Measurements from ENCODE around the gene WWP2. TPM values are rescaled to one million over a fixed set of nuclear protein-coding genes. Genes with fewer than 3 reads are reported as not detected.
"Not testable (repeated sequence)": the region's sequence is repeated elsewhere in the genome, so short reads cannot be mapped to it uniquely, and the experiment has no call there.

WWP2 gene
- total RNA-seq, 1 donor from 2014 or later: 26.8 TPM

DNA sequence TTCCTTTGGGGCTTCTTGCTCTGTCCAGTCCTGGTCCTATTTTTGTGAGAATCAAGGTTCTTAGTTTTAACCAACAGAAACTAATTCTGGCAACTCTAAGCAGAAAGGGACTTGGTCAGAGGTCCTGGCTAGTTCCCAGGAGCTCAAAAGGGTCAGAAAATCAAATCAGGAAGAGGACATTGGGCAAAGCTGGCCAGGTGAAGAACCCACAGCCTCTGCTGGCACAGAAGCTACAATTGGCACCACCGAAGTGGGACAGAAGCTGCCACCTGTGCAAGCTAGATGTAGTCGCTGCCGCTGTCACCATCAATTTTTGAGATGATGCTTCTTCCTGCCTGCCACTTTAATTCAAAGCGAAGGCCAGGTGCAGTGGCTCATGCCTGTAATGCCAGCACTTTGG, 207.5 kb downstream of the WWP2 start:
- H3K27me3 Mint-ChIP-seq (ENCODE audit: insufficient read depth, low read depth); H3K4me3 ChIP-seq; H3F3A ChIP-seq (ENCODE audit: low read depth); H3K27ac ChIP-seq; H3K79me2 ChIP-seq (ENCODE audit: low read depth); H3K4me3 Mint-ChIP-seq; H3K36me3 Mint-ChIP-seq; H2AFZ ChIP-seq (replicated peaks); H3K27ac Mint-ChIP-seq; H3K27me3 ChIP-seq; H3K9me3 ChIP-seq (ENCODE audit: low read depth); H4K20me1 ChIP-seq (ENCODE audit: low read depth); H3K4me2 ChIP-seq; H3K4me1 ChIP-seq; H3K9me3 Mint-ChIP-seq; H3K4me1 Mint-ChIP-seq; H3K9ac ChIP-seq; DNase-seq (ENCODE audit: low spot score); H3K36me3 ChIP-seq: not testable (repeated sequence)

- not testable (repeated sequence) for H3K4me3 ChIP-seq; H3K27me3 ChIP-seq; H3K4me2 ChIP-seq; H2AFZ ChIP-seq (replicated peaks); H3F3A ChIP-seq (ENCODE audit: low read depth); H3K79me2 ChIP-seq (ENCODE audit: low read depth); H3K4me3 Mint-ChIP-seq; H3K4me1 ChIP-seq; H4K20me1 ChIP-seq (ENCODE audit: low read depth); H3K9me3 Mint-ChIP-seq; H3K27me3 Mint-ChIP-seq (ENCODE audit: insufficient read depth, low read depth); H3K9me3 ChIP-seq (ENCODE audit: low read depth); DNase-seq (ENCODE audit: low spot score); H3K4me1 Mint-ChIP-seq; H3K9ac ChIP-seq; H3K36me3 Mint-ChIP-seq; H3K27ac Mint-ChIP-seq; H3K27ac ChIP-seq; H3K36me3 ChIP-seq
Measured at GRCh38 chr16:69972120-69972519, 210.0 kb downstream of the WWP2 start.

GRCh38 chr16:69972935-69973334, 210.8 kb downstream of the WWP2 start:
- not testable (repeated sequence) for H3K27me3 ChIP-seq; H3K4me1 ChIP-seq; DNase-seq (ENCODE audit: low spot score); H3K4me3 Mint-ChIP-seq; H2AFZ ChIP-seq (replicated peaks); H4K20me1 ChIP-seq (ENCODE audit: low read depth); H3K9ac ChIP-seq; H3K27me3 Mint-ChIP-seq (ENCODE audit: insufficient read depth, low read depth); H3K4me2 ChIP-seq; H3K79me2 ChIP-seq (ENCODE audit: low read depth); H3K4me1 Mint-ChIP-seq; H3K36me3 ChIP-seq; H3F3A ChIP-seq (ENCODE audit: low read depth); H3K4me3 ChIP-seq; H3K27ac Mint-ChIP-seq; H3K27ac ChIP-seq; H3K9me3 Mint-ChIP-seq; H3K36me3 Mint-ChIP-seq; H3K9me3 ChIP-seq (ENCODE audit: low read depth)

- not testable (repeated sequence) for H3K36me3 Mint-ChIP-seq; H3K27ac ChIP-seq; H3K79me2 ChIP-seq (ENCODE audit: low read depth); H2AFZ ChIP-seq (replicated peaks); H3K36me3 ChIP-seq; H3K4me1 ChIP-seq; H3K9me3 Mint-ChIP-seq; H3K27ac Mint-ChIP-seq; H4K20me1 ChIP-seq (ENCODE audit: low read depth); H3K27me3 Mint-ChIP-seq (ENCODE audit: insufficient read depth, low read depth); H3K27me3 ChIP-seq; H3K4me2 ChIP-seq; H3K9ac ChIP-seq; H3K4me3 ChIP-seq; DNase-seq (ENCODE audit: low spot score); H3K4me1 Mint-ChIP-seq; H3K4me3 Mint-ChIP-seq; H3F3A ChIP-seq (ENCODE audit: low read depth); H3K9me3 ChIP-seq (ENCODE audit: low read depth)
Measured at GRCh38 chr16:69985196-69985595, 223.1 kb downstream of the WWP2 start.

MicroRNAs within 50 kb of the gene (microRNA counts, 767-probe panel; counts per million panel counts)
- microRNA hsa-miR-140-3p (460 counts per million, percentile 90 among the panel's probes with 10 or more counts), microRNA hsa-miR-140-5p (5,982 counts per million, percentile 92 among the panel's probes with 10 or more counts)

Small RNAs within 50 kb of the gene (microRNA-seq; reads per million reads assigned to microRNA genes)
- 531 reads per million, percentile 90 among the genes with 10 or more reads in this experiment for gene MIR140

Small RNAs within 50 kb of the gene (small RNA-seq; reads per million reads assigned to genes)
- gene AC026468.1: not detected
- gene MIR140: 25.1 reads per million, percentile 97 among the genes with 10 or more reads in this experiment
- gene RF00091: not detected

Other genes with a start within 250 kb of the WWP2 start
- 11.8 and 14.3 TPM in 2 replicates for gene NFAT5, start 196.4 kb upstream of the WWP2 start, total RNA-seq (ENCODE audit: low replicate concordance)
- 11.4 and 18.1 TPM in 2 replicates for gene NQO1, start 35.8 kb upstream of the WWP2 start, total RNA-seq (ENCODE audit: low replicate concordance)
- 30.3 and 47.4 TPM in 2 replicates for gene NOB1, start 7.4 kb upstream of the WWP2 start, total RNA-seq (ENCODE audit: low replicate concordance)
- 5.9 and 14.5 TPM in 2 replicates for gene CLEC18A, start 189.0 kb downstream of the WWP2 start, total RNA-seq (ENCODE audit: low replicate concordance)